Stimulated activated CD4-positive, alpha-beta T cell treated with anti-CD3 and anti-CD28 coated beads, Interleukin-1b, Interleukin-23, amount 100 ng/mL, for 48 hours (primary cell): ENCODE data around the gene PCCB.
A peak's percentile ranks its signal among the peaks of the same experiment; 100 is the strongest.
"Not testable (repeated sequence)": the region's sequence is repeated elsewhere in the genome, so short reads cannot be mapped to it uniquely, and the experiment has no call there.

Experiments used
- DNase-seq: peaks from one replicate; pipeline ENCODE4 v3.0.0-alpha.2; 2020

The PCCB gene

DNA sequence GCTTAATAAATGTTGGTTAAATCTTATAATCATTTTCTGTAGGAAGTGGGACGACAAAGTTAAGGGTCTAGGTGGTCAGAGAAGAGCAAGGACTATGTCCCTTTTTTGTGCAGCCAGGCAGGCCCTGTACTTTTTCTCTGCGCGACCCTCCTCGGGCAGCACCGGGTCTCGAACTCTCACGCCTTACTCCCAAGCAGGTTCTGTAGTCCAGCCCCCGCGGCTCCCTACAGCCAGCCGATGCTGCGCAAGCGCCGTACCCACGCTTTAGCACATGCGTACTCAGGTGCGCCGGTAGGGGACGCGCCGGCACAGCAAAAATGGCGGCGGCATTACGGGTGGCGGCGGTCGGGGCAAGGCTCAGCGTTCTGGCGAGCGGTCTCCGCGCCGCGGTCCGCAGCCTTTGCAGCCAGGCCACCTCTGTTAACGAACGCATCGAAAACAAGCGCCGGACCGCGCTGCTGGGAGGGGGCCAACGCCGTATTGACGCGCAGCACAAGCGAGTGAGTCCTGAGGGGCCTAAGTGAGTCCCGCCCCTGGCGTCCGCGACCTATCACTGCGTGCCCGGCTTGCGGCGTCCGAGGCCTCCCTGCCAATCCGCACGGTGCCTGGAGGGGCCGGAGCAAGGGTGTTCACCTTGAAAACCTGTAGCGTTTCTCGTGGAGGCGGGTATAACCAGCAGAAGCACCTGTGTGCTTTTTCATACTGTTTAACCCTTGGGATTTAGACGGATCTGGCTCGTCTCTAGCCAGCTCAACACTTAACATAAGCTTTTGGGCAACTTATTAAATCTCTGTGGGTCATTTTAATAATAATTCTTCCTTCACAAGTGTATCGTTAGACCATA is at the start of gene PCCB:
Gene PCCB (plus strand): TSS at position 282 of the 844 bp plus-strand sequence. CDS start 36 bp downstream, at position 318.
- DNase-seq = peak; percentile 94

GRCh38 chr3:136207489-136208115 is 42.5 kb upstream of the PCCB start:
- DNase-seq = no peak

DNA sequence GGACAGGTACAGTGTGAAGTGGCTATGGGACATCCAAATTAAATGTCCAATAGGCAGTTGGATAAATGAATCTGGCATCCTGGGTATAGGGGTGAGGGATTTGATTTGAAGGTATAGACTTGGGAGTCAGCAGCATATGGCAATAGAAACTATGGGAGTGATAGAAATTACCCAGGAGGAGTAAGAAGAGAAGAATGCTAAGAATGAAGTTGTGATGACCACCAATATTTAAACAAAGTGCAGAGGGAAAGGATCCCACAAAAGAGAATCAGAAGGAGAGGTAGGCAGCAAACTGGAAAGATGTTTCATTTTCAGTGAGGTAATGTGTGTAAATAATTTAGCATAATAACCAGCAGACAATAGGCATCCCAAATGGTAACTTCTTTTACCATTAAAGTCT is 40.2 kb upstream of the PCCB start:
- DNase-seq = no peak

DNA sequence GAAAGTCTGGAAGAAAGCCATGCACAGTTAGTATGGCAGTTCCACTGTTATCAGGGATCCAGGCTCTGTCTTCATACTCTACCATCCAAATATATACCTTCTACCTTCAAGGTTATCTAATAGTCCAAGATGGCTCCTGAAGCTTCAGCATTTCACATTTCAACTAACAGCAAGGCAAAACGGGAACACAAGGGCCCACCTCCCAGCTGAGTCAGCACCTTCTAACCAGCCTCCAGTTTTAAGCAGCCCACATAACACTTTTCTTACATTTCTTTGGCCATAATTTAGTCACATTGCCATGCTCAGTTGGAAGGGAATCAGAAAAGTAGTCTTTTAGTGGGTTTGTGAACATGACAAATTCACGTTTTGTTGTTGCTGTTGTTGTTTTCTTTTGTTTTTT is 38.6 kb upstream of the PCCB start:
- no peak for DNase-seq

- not testable (repeated sequence) for DNase-seq
Measured at GRCh38 chr3:136222746-136223145, 27.4 kb upstream of the PCCB start.

- DNase-seq = no peak
Measured at GRCh38 chr3:136232413-136232812, 17.7 kb upstream of the PCCB start.

GRCh38 chr3:136235545-136235944 is 14.6 kb upstream of the PCCB start:
- no peak for DNase-seq

- DNase-seq = no peak
Measured at GRCh38 chr3:136236109-136236508, 14.0 kb upstream of the PCCB start.

DNA sequence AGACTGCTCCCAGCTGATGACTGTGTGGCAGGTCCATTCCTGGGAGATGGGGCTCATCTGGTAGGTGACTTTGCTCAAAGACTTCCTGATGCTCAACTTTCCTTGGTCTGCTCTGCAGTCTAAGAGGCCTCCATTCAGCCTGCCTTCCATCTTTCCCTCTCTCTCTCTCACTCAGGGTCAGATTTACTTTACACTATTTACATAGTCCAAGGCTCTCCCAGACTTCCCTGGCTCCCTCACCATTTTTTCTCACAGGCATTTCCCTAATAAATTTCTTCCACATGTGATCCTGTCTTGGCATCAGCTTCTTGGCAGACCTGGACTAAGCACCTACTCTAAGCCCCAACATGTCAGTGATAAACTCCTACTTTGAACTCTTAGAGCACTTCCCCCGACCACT is 13.0 kb upstream of the PCCB start:
- DNase-seq = no peak

- no peak for DNase-seq
Measured at GRCh38 chr3:136237961-136238649, 12.0 kb upstream of the PCCB start.

GRCh38 chr3:136239094-136239493 is 11.0 kb upstream of the PCCB start:
- no peak for DNase-seq

DNA sequence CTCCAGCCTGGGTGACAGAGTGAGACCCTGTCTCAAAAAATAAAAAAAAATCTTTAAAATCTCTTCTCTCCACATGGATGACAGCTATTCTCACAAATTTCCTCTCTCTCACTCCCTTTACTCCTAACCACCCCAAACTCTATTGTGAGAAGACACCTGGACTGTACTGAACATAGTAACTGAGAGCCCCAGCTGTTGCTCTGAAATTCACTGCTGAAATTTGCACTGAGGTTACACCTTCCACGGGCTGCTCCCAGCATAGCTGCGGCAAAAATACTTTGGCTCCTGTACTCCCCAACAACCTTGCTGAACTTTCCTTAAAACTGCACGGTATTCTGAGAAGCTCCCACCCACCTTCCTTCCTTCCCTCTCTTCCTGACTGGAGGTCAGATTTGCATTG is 4.4 kb upstream of the PCCB start:
- DNase-seq = no peak

- no peak for DNase-seq
Measured at GRCh38 chr3:136247436-136247835, 2.7 kb upstream of the PCCB start.

DNA sequence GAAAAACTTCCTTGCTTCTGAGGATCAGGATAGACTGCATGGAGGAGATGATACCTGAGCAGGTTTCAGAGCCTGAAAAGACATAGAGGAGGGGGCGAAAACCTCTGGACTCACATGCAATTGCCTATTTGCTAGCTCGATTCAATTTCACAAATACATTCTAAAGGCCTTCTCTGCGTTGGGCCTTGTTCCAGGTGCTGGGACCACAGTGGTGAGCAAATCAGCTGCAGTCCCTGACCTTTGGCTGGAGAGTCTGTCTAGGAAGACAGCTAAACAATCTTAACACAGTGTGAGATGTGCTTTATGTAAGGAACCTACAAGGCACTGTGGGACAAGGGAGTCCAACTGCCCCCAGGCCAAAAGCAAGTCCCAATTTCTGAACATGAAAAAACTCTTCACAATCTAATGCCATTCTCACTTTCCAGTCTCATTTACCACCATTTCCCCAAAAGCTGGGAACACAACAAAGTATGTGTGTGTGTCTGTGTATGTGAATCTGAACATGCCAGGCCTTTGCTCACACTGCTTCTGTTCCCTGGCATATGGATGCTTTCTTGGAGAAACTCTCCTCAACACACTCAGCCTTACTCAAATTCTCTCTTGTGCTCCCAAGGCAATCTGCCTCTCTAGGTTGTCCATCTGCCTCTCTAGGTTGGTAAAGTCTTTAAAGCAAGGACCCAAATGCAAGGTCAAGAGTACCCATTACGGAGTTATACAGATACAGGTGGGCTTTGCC is 2.1 kb upstream of the PCCB start:
- DNase-seq = no peak

DNA sequence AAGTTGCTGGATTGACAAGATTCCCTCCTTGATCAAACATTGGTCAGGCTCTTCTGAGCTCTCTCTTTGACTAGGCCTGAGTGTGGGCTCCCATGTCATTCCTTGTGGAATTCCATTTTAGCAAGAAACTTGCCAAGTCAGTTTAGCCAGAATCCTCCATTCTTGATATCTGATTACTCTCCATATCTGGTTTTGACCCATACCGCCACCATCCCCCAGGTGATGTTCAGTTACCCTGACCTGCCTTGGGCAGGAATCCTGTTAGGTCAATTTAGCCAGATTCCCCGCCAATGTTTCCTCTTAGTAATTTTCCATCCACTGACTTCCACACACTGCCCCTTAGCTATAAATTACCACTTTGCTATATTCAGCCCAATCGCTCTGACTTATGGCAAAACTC is 1.0 kb upstream of the PCCB start:
- DNase-seq = no peak

GRCh38 chr3:136249593-136249992 is 547 bp upstream of the PCCB start:
- no peak for DNase-seq

DNA sequence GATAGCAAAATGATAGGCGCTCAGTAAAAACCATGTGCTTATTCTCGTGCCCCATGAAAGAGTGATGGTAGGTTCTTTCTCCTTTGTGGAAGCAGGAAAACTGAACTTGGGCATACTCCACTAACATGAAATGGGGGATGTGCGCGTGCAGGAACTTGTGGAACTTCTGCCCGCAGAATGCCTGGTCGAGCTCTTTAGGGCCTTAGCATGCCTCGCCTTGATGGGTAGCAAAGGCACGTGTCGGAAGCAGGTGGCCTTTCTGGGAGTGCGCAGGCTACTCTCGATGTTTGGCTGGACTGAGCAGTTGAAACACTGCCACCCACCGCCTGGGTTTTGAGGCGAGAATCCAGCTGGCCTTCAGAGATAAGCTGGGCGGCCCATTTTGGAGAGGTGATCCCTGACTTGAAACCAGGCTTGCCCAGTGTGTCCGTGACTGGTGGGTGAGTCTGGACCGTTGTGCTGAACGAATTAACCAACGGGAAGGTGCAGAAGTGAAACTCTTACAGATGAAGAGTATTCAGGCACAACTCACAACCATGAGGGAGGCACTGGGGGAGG is 842 bp downstream of the PCCB start:
- DNase-seq = peak; percentile 16

DNA sequence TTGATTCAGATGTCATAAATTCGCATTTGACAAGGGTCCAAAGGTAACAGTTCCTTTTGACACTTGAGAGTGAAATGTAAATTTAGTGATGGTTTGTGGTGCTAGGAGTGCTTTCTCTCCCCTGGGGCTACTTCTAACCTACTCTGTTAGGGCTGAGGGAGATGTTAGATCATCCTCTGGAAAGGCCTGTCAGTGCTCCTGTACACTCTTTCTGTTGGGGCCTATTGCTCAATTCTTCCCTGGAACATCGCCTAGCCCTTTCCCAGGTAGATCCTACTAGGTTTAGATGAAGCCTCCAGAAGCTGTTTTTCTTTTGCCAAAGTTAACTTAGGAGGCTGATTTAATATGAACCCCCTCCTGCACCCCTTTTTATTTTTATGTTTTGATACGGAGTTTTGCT is 1.4 kb downstream of the PCCB start:
- DNase-seq = no peak

- no peak for DNase-seq
Measured at GRCh38 chr3:136255672-136256406, 5.7 kb downstream of the PCCB start.

DNA sequence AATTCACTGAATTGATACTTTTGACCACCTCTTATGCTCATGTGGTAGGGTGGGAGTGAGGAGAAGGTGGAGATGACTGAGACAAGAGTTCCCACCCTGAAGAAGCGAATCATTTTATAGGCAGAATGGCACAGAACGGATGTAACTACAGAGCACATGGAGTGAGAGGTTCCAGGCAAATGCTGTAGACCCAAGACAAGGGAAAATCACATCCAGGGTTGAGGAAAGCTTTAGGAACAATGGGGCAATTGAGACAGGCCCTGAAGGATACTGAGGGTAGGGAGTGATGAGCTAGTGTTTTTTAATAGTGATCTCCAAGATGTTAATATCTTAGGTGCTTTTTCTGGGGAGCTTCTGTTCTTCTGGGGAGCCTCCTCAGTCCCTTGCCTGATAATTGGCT is 8.1 kb downstream of the PCCB start:
- no peak for DNase-seq

DNA sequence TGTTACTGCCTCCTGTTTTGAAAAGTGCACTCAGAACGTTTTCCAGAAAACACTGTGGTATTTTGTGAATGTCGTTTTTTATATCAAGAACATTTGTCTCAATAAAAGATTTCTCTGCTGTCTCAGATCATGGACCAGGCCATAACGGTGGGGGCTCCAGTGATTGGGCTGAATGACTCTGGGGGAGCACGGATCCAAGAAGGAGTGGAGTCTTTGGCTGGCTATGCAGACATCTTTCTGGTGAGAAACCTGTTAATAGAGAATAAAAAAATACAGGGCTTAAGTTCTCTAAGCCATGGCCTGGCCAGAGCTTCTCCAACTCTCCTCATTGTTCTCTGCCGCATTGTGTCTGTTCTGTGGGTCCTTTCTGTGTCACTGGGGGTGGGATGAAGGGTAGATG is 11.7 kb downstream of the PCCB start:
- no peak for DNase-seq

GRCh38 chr3:136262559-136262958 is 12.4 kb downstream of the PCCB start:
- DNase-seq = no peak
